Neural cell (in vitro differentiated cells): Measurements from ENCODE around the gene WDR75. TPM values are rescaled to one million over a fixed set of nuclear protein-coding genes. Genes with fewer than 3 reads are reported as not detected.

Experiments used
- H2AFZ ChIP-seq: fragments of 200-600, 300-800 bp; sonication (generic), shearing (Covaris generic); 2 replicates; pipeline ENCODE4 v1.6.0; 2014; ENCODE audit warnings: low read depth, mild to moderate bottlenecking, antibody characterized with exemption, low read length, moderate library complexity
- H3F3A ChIP-seq: fragments of 200-600 bp; shearing (Covaris generic); 2 replicates; pipeline ENCODE4 v1.6.1; 2016; ENCODE audit warnings: mild to moderate bottlenecking, moderate library complexity, mixed read lengths, antibody characterized with exemption, low read length; ENCODE audit not compliant: insufficient read depth, poor library complexity, severe bottlenecking
- H3K27ac ChIP-seq: fragments of 200-600, 300-800 bp; sonication (generic), shearing (Covaris generic); 2 replicates; pipeline ENCODE4 v1.5.1; 2014; ENCODE audit warnings: mild to moderate bottlenecking, low read length, moderate library complexity
- H3K27me3 ChIP-seq: fragments of 300-800, 200-600 bp; sonication (generic), shearing (Covaris generic); 2 replicates; pipeline ENCODE4 v1.6.0; 2014; ENCODE audit warnings: mild to moderate bottlenecking, low read depth, low read length, moderate library complexity; ENCODE audit not compliant: insufficient read depth
- H3K36me3 ChIP-seq: fragments of 300-800, 200-600 bp; sonication (generic), shearing (Covaris generic); 2 replicates; pipeline ENCODE4 v1.5.1; 2014; ENCODE audit warnings: mild to moderate bottlenecking, antibody characterized with exemption, low read length, moderate library complexity; ENCODE audit not compliant: insufficient read depth
- H3K4me2 ChIP-seq: fragments of 300-800, 200-600 bp; sonication (generic), shearing (Covaris generic); 2 replicates; pipeline ENCODE4 v1.6.0; 2014; ENCODE audit warnings: mild to moderate bottlenecking, low read length
- H3K4me3 ChIP-seq: fragments of 300-800, 200-600 bp; sonication (generic), shearing (Covaris generic); 2 replicates; pipeline ENCODE4 v1.5.1; 2014; ENCODE audit warnings: mild to moderate bottlenecking, low read length, moderate library complexity
- H3K79me2 ChIP-seq: fragments of 200-600 bp; shearing (Covaris generic); replicated peaks from 2 replicates; pipeline ENCODE4 v1.6.0; 2014; ENCODE audit warnings: mild to moderate bottlenecking, low read length, moderate library complexity; ENCODE audit not compliant: insufficient read depth
- H3K9ac ChIP-seq: fragments of 300-800, 200-600 bp; sonication (generic), shearing (Covaris generic); 2 replicates; pipeline ENCODE4 v1.6.1; 2016; ENCODE audit warnings: mild to moderate bottlenecking, low read length, mixed read lengths
- H3K9me2 ChIP-seq: fragments of 200-600 bp; shearing (Covaris generic); 2 replicates; pipeline ENCODE4 v1.6.1; 2016; ENCODE audit warnings: mild to moderate bottlenecking, low read length, mixed read lengths; ENCODE audit not compliant: insufficient read depth
- H3K9me3 ChIP-seq: fragments of 200-600, 300-800 bp; sonication (generic), shearing (Covaris generic); 2 replicates; pipeline ENCODE4 v1.6.1; 2016; ENCODE audit warnings: mild to moderate bottlenecking, mixed run types, low read length, moderate library complexity, mixed read lengths
- H4K20me1 ChIP-seq: fragments of 200-600 bp; shearing (Covaris generic); 2 replicates; pipeline ENCODE4 v1.6.1; 2016; ENCODE audit warnings: mild to moderate bottlenecking, mixed run types; ENCODE audit not compliant: insufficient read depth
- EP300 ChIP-seq: fragments of 450-650 bp; conservative IDR thresholded peaks from 2 replicates; pipeline ENCODE4 v1.6.1; 2014; ENCODE audit warnings: antibody characterized with exemption, mild to moderate bottlenecking, moderate library complexity; ENCODE audit not compliant: poor library complexity, severe bottlenecking
- EZH2 ChIP-seq: fragments of 200-600, 300-800 bp; shearing (Covaris generic), sonication (generic); IDR thresholded peaks from 2 replicates; pipeline ENCODE4 v1.6.1; 2014; ENCODE audit warnings: antibody characterized with exemption, low read length, borderline replicate concordance, mild to moderate bottlenecking; ENCODE audit not compliant: insufficient read depth, poor library complexity, severe bottlenecking
- MXI1 ChIP-seq: fragments of 450-650 bp; conservative IDR thresholded peaks from 2 replicates; pipeline ENCODE4 v1.6.1; 2014; ENCODE audit warnings: antibody characterized with exemption, mild to moderate bottlenecking; ENCODE audit not compliant: poor library complexity, severe bottlenecking
- POLR2AphosphoS5 ChIP-seq: IDR thresholded peaks from 2 replicates; pipeline ENCODE4 v1.6.1; 2012
- RAD21 ChIP-seq: fragments of 450-650 bp; conservative IDR thresholded peaks from 2 replicates; pipeline ENCODE4 v1.6.1; 2014; ENCODE audit warnings: antibody characterized with exemption, mild to moderate bottlenecking, moderate library complexity
- SMC3 ChIP-seq: fragments of 450-650 bp; conservative IDR thresholded peaks from 2 replicates; pipeline ENCODE4 v1.6.1; 2014; ENCODE audit warnings: antibody characterized with exemption, mild to moderate bottlenecking, moderate library complexity; ENCODE audit not compliant: poor library complexity
- TAF1 ChIP-seq: IDR thresholded peaks from 2 replicates; pipeline ENCODE4 v1.6.1; 2012; ENCODE audit warnings: low read depth
- polyA plus RNA-seq: library from polyadenylated mRNA; depleted of rRNA; stranded (reverse); fragments of >200 nt; gene quantifications from 2 replicates; pipeline ENCODE4 v1.2.3, GENCODE V29; 2014
- TF ChIP-seq, protein P1 (sequence below): IDR thresholded peaks from 2 replicates; pipeline ENCODE4 v1.6.1; 2012; ENCODE audit warnings: borderline replicate concordance
- TF ChIP-seq, protein P2 (sequence below): fragments of 450-650 bp; IDR thresholded peaks from 2 replicates; pipeline ENCODE4 v1.5.1; 2014; ENCODE audit warnings: antibody characterized with exemption, mild to moderate bottlenecking, moderate library complexity; ENCODE audit not compliant: poor library complexity, severe bottlenecking

Gene WDR75
- polyA plus RNA-seq, 1 donor from 2014 or later = 62.5 TPM

DNA sequence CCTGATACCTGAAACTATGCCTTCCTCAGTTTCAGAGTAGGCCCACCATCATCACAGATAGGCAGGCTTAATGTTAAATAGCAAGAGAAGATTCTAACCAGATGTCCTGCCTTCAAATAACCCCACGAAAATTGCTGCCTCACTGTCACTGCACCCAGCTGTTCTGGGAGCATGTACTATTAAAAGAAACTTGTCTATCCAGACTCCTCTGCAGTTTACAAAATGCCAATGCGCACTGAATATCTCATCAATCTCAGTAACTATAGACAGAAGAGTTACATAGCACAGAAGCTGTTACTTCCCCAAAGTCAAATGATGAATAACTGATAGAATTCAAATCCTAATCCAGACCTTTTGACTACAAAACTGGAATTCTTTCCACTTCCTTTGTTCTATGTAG is 43.9 kb downstream of the WDR75 start:
- Histone ChIP-seq H3K27me3 (no peaks in the 10 kb centered on the region), H3K4me3 (no peak overlapping the region), H4K20me1 (no peaks in the 10 kb centered on the region), H3K27ac (no peak overlapping the region), H2AFZ (no peak overlapping the region), H3K4me2 (no peak overlapping the region), H3K9me2 (no peaks in the 10 kb centered on the region), H3K36me3 (no peaks in the 10 kb centered on the region), H3F3A (no peaks in the 10 kb centered on the region), H3K79me2 (no peaks in the 10 kb centered on the region), H3K9me3 (no peaks in the 10 kb centered on the region), H3K9ac (no peak overlapping the region)
- no peak for TF ChIP-seq EZH2
- no peak for TF ChIP-seq POLR2AphosphoS5
- no peak for TF ChIP-seq MXI1
- TF ChIP-seq, protein P1, sequence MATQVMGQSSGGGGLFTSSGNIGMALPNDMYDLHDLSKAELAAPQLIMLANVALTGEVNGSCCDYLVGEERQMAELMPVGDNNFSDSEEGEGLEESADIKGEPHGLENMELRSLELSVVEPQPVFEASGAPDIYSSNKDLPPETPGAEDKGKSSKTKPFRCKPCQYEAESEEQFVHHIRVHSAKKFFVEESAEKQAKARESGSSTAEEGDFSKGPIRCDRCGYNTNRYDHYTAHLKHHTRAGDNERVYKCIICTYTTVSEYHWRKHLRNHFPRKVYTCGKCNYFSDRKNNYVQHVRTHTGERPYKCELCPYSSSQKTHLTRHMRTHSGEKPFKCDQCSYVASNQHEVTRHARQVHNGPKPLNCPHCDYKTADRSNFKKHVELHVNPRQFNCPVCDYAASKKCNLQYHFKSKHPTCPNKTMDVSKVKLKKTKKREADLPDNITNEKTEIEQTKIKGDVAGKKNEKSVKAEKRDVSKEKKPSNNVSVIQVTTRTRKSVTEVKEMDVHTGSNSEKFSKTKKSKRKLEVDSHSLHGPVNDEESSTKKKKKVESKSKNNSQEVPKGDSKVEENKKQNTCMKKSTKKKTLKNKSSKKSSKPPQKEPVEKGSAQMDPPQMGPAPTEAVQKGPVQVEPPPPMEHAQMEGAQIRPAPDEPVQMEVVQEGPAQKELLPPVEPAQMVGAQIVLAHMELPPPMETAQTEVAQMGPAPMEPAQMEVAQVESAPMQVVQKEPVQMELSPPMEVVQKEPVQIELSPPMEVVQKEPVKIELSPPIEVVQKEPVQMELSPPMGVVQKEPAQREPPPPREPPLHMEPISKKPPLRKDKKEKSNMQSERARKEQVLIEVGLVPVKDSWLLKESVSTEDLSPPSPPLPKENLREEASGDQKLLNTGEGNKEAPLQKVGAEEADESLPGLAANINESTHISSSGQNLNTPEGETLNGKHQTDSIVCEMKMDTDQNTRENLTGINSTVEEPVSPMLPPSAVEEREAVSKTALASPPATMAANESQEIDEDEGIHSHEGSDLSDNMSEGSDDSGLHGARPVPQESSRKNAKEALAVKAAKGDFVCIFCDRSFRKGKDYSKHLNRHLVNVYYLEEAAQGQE = no peak
- no peak for TF ChIP-seq SMC3
- TF ChIP-seq EP300 = no peak
- TF ChIP-seq, protein P2, sequence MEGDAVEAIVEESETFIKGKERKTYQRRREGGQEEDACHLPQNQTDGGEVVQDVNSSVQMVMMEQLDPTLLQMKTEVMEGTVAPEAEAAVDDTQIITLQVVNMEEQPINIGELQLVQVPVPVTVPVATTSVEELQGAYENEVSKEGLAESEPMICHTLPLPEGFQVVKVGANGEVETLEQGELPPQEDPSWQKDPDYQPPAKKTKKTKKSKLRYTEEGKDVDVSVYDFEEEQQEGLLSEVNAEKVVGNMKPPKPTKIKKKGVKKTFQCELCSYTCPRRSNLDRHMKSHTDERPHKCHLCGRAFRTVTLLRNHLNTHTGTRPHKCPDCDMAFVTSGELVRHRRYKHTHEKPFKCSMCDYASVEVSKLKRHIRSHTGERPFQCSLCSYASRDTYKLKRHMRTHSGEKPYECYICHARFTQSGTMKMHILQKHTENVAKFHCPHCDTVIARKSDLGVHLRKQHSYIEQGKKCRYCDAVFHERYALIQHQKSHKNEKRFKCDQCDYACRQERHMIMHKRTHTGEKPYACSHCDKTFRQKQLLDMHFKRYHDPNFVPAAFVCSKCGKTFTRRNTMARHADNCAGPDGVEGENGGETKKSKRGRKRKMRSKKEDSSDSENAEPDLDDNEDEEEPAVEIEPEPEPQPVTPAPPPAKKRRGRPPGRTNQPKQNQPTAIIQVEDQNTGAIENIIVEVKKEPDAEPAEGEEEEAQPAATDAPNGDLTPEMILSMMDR = no peak
- TF ChIP-seq TAF1 = no peak
- TF ChIP-seq RAD21 = no peak

DNA sequence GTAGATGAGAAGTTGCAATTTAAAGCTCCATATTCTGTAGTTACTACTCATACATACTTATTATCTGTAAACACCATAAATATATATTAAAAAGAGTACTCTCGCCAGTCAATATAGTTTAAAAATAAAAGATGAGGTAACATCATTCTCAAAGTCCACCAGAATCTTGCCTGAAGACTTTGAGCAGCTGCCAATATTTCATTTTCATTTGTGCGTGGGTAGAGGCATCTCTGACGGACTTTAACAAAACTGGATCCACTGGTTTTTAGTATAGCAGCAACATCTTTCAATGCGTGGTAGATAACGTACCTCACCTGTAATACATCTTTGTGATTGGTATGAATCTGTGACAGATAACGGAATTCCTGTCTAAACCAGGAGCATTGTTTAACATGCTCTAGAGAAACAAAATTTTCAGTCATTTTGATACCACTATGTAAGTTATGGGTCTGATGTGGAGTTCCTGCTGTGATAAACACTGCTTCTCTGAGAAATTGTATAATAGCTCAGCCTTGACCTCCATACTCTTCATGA is 45.0 kb downstream of the WDR75 start:
- Histone ChIP-seq H3K9ac (no peak overlapping the region), H3K9me2 (no peaks in the 10 kb centered on the region), H3F3A (no peaks in the 10 kb centered on the region), H3K27ac (no peak overlapping the region), H3K79me2 (no peaks in the 10 kb centered on the region), H3K36me3 (no peaks in the 10 kb centered on the region), H2AFZ (no peak overlapping the region), H3K9me3 (no peaks in the 10 kb centered on the region), H4K20me1 (no peaks in the 10 kb centered on the region), H3K27me3 (no peaks in the 10 kb centered on the region), H3K4me2 (no peak overlapping the region), H3K4me3 (no peak overlapping the region)
- TF ChIP-seq EP300 (no peak), RAD21 (no peak), EZH2 (no peak), POLR2AphosphoS5 (no peak), SMC3 (no peak), MXI1 (no peak), TAF1 (no peak)
- TF ChIP-seq, protein P1 = no peak
- TF ChIP-seq, protein P2 = no peak
